ENCODE data around the gene ABCF1.
A peak's percentile ranks its signal among the peaks of the same experiment; 100 is the strongest.

The ABCF1 gene

GRCh38 chr6:30615219-30615957 lies 44.1 kb downstream of the ABCF1 start:
- H3K27ac ChIP-seq (ENCODE audit: low read depth, low read length, severe bottlenecking): peak overlapping the region; percentile 99
- H3K4me3 ChIP-seq (ENCODE audit: extremely low read depth, insufficient read depth, low read length, poor library complexity, severe bottlenecking): peak overlapping the region; percentile 84
- WGBS, 2 experiments (ENCODE audit: insufficient coverage in 2 of 2): 0% methylated on average over 2 to 4 of the region's 10 CpGs
- peaks cover 53% of the 10 kb centered on the region for H3K36me3 ChIP-seq (ENCODE audit: control insufficient read depth, insufficient read depth, low read length)
- H3K9me3 ChIP-seq (ENCODE audit: control insufficient read depth, low read length): no peaks in the 10 kb centered on the region
- H3K4me1 ChIP-seq (ENCODE audit: control insufficient read depth, insufficient read depth, low read length, poor library complexity, severe bottlenecking): peaks cover 18% of the 10 kb centered on the region

- peaks cover 53% of the 10 kb centered on the region for H3K36me3 ChIP-seq (ENCODE audit: control insufficient read depth, insufficient read depth, low read length)
- peaks cover 18% of the 10 kb centered on the region for H3K4me1 ChIP-seq (ENCODE audit: control insufficient read depth, insufficient read depth, low read length, poor library complexity, severe bottlenecking)
- H3K27ac ChIP-seq (ENCODE audit: low read depth, low read length, severe bottlenecking): peak overlapping the region; percentile 99
- WGBS, 2 experiments (ENCODE audit: insufficient coverage in 2 of 2): 0% methylated on average over 3 to 5 of the region's 10 CpGs
- H3K4me3 ChIP-seq (ENCODE audit: extremely low read depth, insufficient read depth, low read length, poor library complexity, severe bottlenecking): peak overlapping the region; percentile 84
- no peaks in the 10 kb centered on the region for H3K9me3 ChIP-seq (ENCODE audit: control insufficient read depth, low read length)
These were observed 44.9 kb downstream of the ABCF1 start for GRCh38 chr6:30615958-30616810.

GRCh38 chr6:30616811-30617564 lies 45.7 kb downstream of the ABCF1 start, which contains the start of gene PPP1R10:
TSS of gene PPP1R10 (minus strand) at chr6:30617243. CDS start at chr6:30609944, 7,299 bp downstream.
- Histone ChIP-seq H3K4me1 (ENCODE audit: control insufficient read depth, insufficient read depth, low read length, poor library complexity, severe bottlenecking) (peaks cover 18% of the 10 kb centered on the region), H3K9me3 (ENCODE audit: control insufficient read depth, low read length) (no peaks in the 10 kb centered on the region), H3K4me3 (ENCODE audit: extremely low read depth, insufficient read depth, low read length, poor library complexity, severe bottlenecking) (peak within 1 kb of the TSS; percentile 84), H3K27ac (ENCODE audit: low read depth, low read length, severe bottlenecking) (peak within 1 kb of the TSS; percentile 99), H3K36me3 (ENCODE audit: control insufficient read depth, insufficient read depth, low read length) (peaks cover 56% of the 10 kb centered on the region)
- WGBS, 2 experiments (ENCODE audit: insufficient coverage in 2 of 2): 0 to 1% methylated on average over 29 to 35 of the region's 40 CpGs

- 0% methylated on average over 28 to 29 of the region's 34 CpGs for WGBS, 2 experiments (ENCODE audit: insufficient coverage in 2 of 2)
- H3K4me1 ChIP-seq (ENCODE audit: control insufficient read depth, insufficient read depth, low read length, poor library complexity, severe bottlenecking): peaks cover 18% of the 10 kb centered on the region
- H3K9me3 ChIP-seq (ENCODE audit: control insufficient read depth, low read length): no peaks in the 10 kb centered on the region
- peak within 1 kb of the TSS; percentile 99 for H3K27ac ChIP-seq (ENCODE audit: low read depth, low read length, severe bottlenecking)
- peak within 1 kb of the TSS; percentile 84 for H3K4me3 ChIP-seq (ENCODE audit: extremely low read depth, insufficient read depth, low read length, poor library complexity, severe bottlenecking)
- peaks cover 63% of the 10 kb centered on the region for H3K36me3 ChIP-seq (ENCODE audit: control insufficient read depth, insufficient read depth, low read length)
These were observed 46.5 kb downstream of the ABCF1 start, which contains the start of gene MRPS18B for GRCh38 chr6:30617565-30618269. TSS of gene MRPS18B (plus strand) at chr6:30617840. CDS start at chr6:30617866, 26 bp downstream.

- Histone ChIP-seq H3K4me1 (ENCODE audit: control insufficient read depth, insufficient read depth, low read length, poor library complexity, severe bottlenecking) (peaks cover 13% of the 10 kb centered on the region), H3K27ac (ENCODE audit: low read depth, low read length, severe bottlenecking) (peak overlapping the region; percentile 99), H3K9me3 (ENCODE audit: control insufficient read depth, low read length) (no peaks in the 10 kb centered on the region), H3K36me3 (ENCODE audit: control insufficient read depth, insufficient read depth, low read length) (peaks cover 64% of the 10 kb centered on the region), H3K4me3 (ENCODE audit: extremely low read depth, insufficient read depth, low read length, poor library complexity, severe bottlenecking) (peak overlapping the region; percentile 84)
- 40 to 46% methylated on average over 3 of the region's 8 CpGs for WGBS, 2 experiments (ENCODE audit: insufficient coverage in 2 of 2)
These were observed 47.1 kb downstream of the ABCF1 start for GRCh38 chr6:30618270-30618797.

- no peak overlapping the region for H3K4me3 ChIP-seq (ENCODE audit: extremely low read depth, insufficient read depth, low read length, poor library complexity, severe bottlenecking)
- H3K9me3 ChIP-seq (ENCODE audit: control insufficient read depth, low read length): no peaks in the 10 kb centered on the region
- H3K36me3 ChIP-seq (ENCODE audit: control insufficient read depth, insufficient read depth, low read length): peaks cover 64% of the 10 kb centered on the region
- no peak overlapping the region for H3K27ac ChIP-seq (ENCODE audit: low read depth, low read length, severe bottlenecking)
- peaks cover 1% of the 10 kb centered on the region for H3K4me1 ChIP-seq (ENCODE audit: control insufficient read depth, insufficient read depth, low read length, poor library complexity, severe bottlenecking)
- 99 to 100% methylated on average over 9 to 11 of the region's 11 CpGs for WGBS, 2 experiments (ENCODE audit: insufficient coverage in 2 of 2)
These were observed 48.3 kb downstream of the ABCF1 start for GRCh38 chr6:30619561-30619960.

- WGBS, 2 experiments (ENCODE audit: insufficient coverage in 2 of 2): 92 to 99% methylated on average over 8 of the region's 8 CpGs
- Histone ChIP-seq H3K4me3 (ENCODE audit: extremely low read depth, insufficient read depth, low read length, poor library complexity, severe bottlenecking) (no peak overlapping the region), H3K4me1 (ENCODE audit: control insufficient read depth, insufficient read depth, low read length, poor library complexity, severe bottlenecking) (peaks cover 4% of the 10 kb centered on the region), H3K27ac (ENCODE audit: low read depth, low read length, severe bottlenecking) (no peak overlapping the region), H3K36me3 (ENCODE audit: control insufficient read depth, insufficient read depth, low read length) (peaks cover 85% of the 10 kb centered on the region), H3K9me3 (ENCODE audit: control insufficient read depth, low read length) (no peaks in the 10 kb centered on the region)
These were observed 54.3 kb downstream of the ABCF1 start for GRCh38 chr6:30625511-30625910.

- H3K27ac ChIP-seq (ENCODE audit: low read depth, low read length, severe bottlenecking): peak within 1 kb of the TSS; percentile 88
- no peaks in the 10 kb centered on the region for H3K9me3 ChIP-seq (ENCODE audit: control insufficient read depth, low read length)
- WGBS, 2 experiments (ENCODE audit: insufficient coverage in 2 of 2): 9% methylated on average over 29 to 33 of the region's 36 CpGs
- peaks cover 4% of the 10 kb centered on the region for H3K4me1 ChIP-seq (ENCODE audit: control insufficient read depth, insufficient read depth, low read length, poor library complexity, severe bottlenecking)
- peak within 1 kb of the TSS; percentile 65 for H3K4me3 ChIP-seq (ENCODE audit: extremely low read depth, insufficient read depth, low read length, poor library complexity, severe bottlenecking)
- H3K36me3 ChIP-seq (ENCODE audit: control insufficient read depth, insufficient read depth, low read length): peaks cover 84% of the 10 kb centered on the region
These were observed 55.5 kb downstream of the ABCF1 start, which contains the start of gene ATAT1 for GRCh38 chr6:30626484-30627366. TSS of gene ATAT1 (plus strand) at chr6:30626874.

GRCh38 chr6:30635834-30636233 lies 64.6 kb downstream of the ABCF1 start:
- H3K4me3 ChIP-seq (ENCODE audit: extremely low read depth, insufficient read depth, low read length, poor library complexity, severe bottlenecking): no peak overlapping the region
- no peaks in the 10 kb centered on the region for H3K4me1 ChIP-seq (ENCODE audit: control insufficient read depth, insufficient read depth, low read length, poor library complexity, severe bottlenecking)
- peaks cover 69% of the 10 kb centered on the region for H3K36me3 ChIP-seq (ENCODE audit: control insufficient read depth, insufficient read depth, low read length)
- WGBS, 2 experiments (ENCODE audit: insufficient coverage in 2 of 2): 100% methylated on average over 3 of the region's 3 CpGs
- no peaks in the 10 kb centered on the region for H3K9me3 ChIP-seq (ENCODE audit: control insufficient read depth, low read length)
- no peak overlapping the region for H3K27ac ChIP-seq (ENCODE audit: low read depth, low read length, severe bottlenecking)

Measured in mesodermal cell (in vitro differentiated cells).